Gastrocnemius medialis (tissue), 4 donors: Measurements from ENCODE around the gene MMP24OS. TPM values are rescaled to one million over a fixed set of nuclear protein-coding genes. Genes with fewer than 3 reads are reported as not detected.
"Not testable (repeated sequence)": the region's sequence is repeated elsewhere in the genome, so short reads cannot be mapped to it uniquely, and the experiment has no call there.

Experiments
- ATAC-seq, 2 donors: fragments of 150-250 bp; one replicate each; pipeline ENCODE4 v1.9.1; 2016
- DNase-seq, 2 donors: peaks; one replicate each; pipeline ENCODE4 v3.0.0-alpha.2; 2019
- H3K27ac ChIP-seq, 4 donors: fragments of 200-600 bp; sonication (generic); 1 replicate in 1 of 4; 2 replicates in 3 of 4; pipeline ENCODE4 v1.5.1; 2016 to 2018; ENCODE audit warnings: mild to moderate bottlenecking in 2 of 4, moderate library complexity in 1 of 4
- H3K27me3 ChIP-seq, 3 donors: fragments of 200-600 bp; sonication (generic) in 2 of 3; 1 replicate in 1 of 3; 2 replicates in 2 of 3; pipeline versions ENCODE4 v1.5.1 to v1.6.0; 2016 to 2019; ENCODE audit warnings: mild to moderate bottlenecking in 1 of 3, moderate library complexity in 1 of 3
- H3K36me3 ChIP-seq, 2 donors: fragments of 200-600 bp; sonication (generic) in 1 of 2; one replicate each; pipeline ENCODE4 v1.5.1; 2017 to 2018
- H3K4me1 ChIP-seq, 2 donors: fragments of 200-600 bp; sonication (generic) in 1 of 2; one replicate each; pipeline ENCODE4 v1.5.1; 2016 to 2017; ENCODE audit warnings: mild to moderate bottlenecking in 2 of 2
- H3K4me3 ChIP-seq, 4 donors: fragments of 200-600 bp; sonication (generic) in 3 of 4; 1 replicate in 1 of 4; 2 replicates in 3 of 4; pipeline ENCODE4 v1.5.1; 2016 to 2019; ENCODE audit warnings: mild to moderate bottlenecking in 2 of 4
- H3K9me3 ChIP-seq, 3 donors: fragments of 200-600 bp; sonication (generic) in 2 of 3; 1 replicate in 1 of 3; 2 replicates in 2 of 3; pipeline ENCODE4 v1.5.1; 2016 to 2019
- POLR2A ChIP-seq, 2 donors: fragments of 450-650 bp; IDR thresholded peaks; one replicate each; pipeline ENCODE4 v1.6.1; 2017; ENCODE audit warnings: antibody characterized with exemption in 2 of 2, mild to moderate bottlenecking in 2 of 2, moderate library complexity in 2 of 2
- in situ Hi-C, 4 donors: fragments of 200-750 bp; cut with MboI; loops; one replicate each; pipeline versions ENCODE4 v1.15.0 to v1.8.0; 2017; ENCODE audit warnings: low sequenced_read_pairs in 4 of 4
- intact Hi-C: fragments of 100-400 bp; cut with DNase I; formaldehyde crosslinking; loops from one replicate; pipeline ENCODE4 v1.15.1; 2023; ENCODE audit warnings: low total_unique reads
- total RNA-seq, 4 donors: library from RNA; depleted of rRNA; stranded (reverse); fragments of >200 nt; gene quantifications; one replicate each; pipeline versions ENCODE4 v1.1.0 to v1.2.3, GENCODE V29; 2016
- TF ChIP-seq, protein P1 (sequence below), 5 experiments: fragments of 450-650 bp in 3 of 5; fragments of 200-600 bp in 2 of 5; sonication (generic) in 2 of 5; IDR thresholded peaks in 4 of 5; conservative IDR thresholded peaks in 1 of 5; 1 replicate in 4 of 5; 2 replicates in 1 of 5; pipeline ENCODE4 v1.5.1; 2016 to 2019; ENCODE audit warnings: antibody characterized with exemption in 5 of 5, mild to moderate bottlenecking in 3 of 5, moderate library complexity in 3 of 5

Gene MMP24OS
- total RNA-seq, 4 donors from 2014 or later, result 3.8 to 18.4 (median 12.4) TPM

- peaks cover 0 to 2% of the 10 kb centered on the region in 2 donors for H3K36me3 ChIP-seq
- ATAC-seq (no peak), DNase-seq (no peak)
- peaks cover 11 to 20% of the 10 kb centered on the region in 2 donors for H3K4me1 ChIP-seq
- H3K4me3 ChIP-seq, result no peak overlapping the region
- no peaks in the 10 kb centered on the region for H3K9me3 ChIP-seq
- TF ChIP-seq, protein P1, sequence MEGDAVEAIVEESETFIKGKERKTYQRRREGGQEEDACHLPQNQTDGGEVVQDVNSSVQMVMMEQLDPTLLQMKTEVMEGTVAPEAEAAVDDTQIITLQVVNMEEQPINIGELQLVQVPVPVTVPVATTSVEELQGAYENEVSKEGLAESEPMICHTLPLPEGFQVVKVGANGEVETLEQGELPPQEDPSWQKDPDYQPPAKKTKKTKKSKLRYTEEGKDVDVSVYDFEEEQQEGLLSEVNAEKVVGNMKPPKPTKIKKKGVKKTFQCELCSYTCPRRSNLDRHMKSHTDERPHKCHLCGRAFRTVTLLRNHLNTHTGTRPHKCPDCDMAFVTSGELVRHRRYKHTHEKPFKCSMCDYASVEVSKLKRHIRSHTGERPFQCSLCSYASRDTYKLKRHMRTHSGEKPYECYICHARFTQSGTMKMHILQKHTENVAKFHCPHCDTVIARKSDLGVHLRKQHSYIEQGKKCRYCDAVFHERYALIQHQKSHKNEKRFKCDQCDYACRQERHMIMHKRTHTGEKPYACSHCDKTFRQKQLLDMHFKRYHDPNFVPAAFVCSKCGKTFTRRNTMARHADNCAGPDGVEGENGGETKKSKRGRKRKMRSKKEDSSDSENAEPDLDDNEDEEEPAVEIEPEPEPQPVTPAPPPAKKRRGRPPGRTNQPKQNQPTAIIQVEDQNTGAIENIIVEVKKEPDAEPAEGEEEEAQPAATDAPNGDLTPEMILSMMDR (IDR thresholded peaks at IDR 0.05 in 4 of 5, conservative IDR thresholded peaks at IDR 0.05 in 1 of 5), result no peak
- no peak for TF ChIP-seq POLR2A (IDR thresholded peaks at IDR 0.05)
- intact Hi-C loops (no loop called here), in situ Hi-C loops (no loop called here)
- peak overlapping the region; percentile 58 to 72 (median 70) for H3K27ac ChIP-seq
- no peaks in the 10 kb centered on the region for H3K27me3 ChIP-seq
These were observed 39.7 kb upstream of the MMP24OS start for GRCh38 chr20:35317416-35318210.

GRCh38 chr20:35316086-35316485, 38.2 kb upstream of the MMP24OS start:
- intact Hi-C loops (no loop called here), in situ Hi-C loops (no loop called here)
- Histone ChIP-seq H3K9me3 (no peaks in the 10 kb centered on the region), H3K4me1 (peaks cover 11 to 20% of the 10 kb centered on the region in 2 donors), H3K27ac (no peak overlapping the region), H3K27me3 (no peaks in the 10 kb centered on the region), H3K36me3 (peaks cover 0 to 7% of the 10 kb centered on the region in 2 donors), H3K4me3 (no peak overlapping the region)
- TF ChIP-seq POLR2A (IDR thresholded peaks at IDR 0.05), result no peak
- TF ChIP-seq, protein P1 (IDR thresholded peaks at IDR 0.05 in 4 of 5, conservative IDR thresholded peaks at IDR 0.05 in 1 of 5), result no peak
- ATAC-seq, result no peak
- DNase-seq, result no peak

DNA sequence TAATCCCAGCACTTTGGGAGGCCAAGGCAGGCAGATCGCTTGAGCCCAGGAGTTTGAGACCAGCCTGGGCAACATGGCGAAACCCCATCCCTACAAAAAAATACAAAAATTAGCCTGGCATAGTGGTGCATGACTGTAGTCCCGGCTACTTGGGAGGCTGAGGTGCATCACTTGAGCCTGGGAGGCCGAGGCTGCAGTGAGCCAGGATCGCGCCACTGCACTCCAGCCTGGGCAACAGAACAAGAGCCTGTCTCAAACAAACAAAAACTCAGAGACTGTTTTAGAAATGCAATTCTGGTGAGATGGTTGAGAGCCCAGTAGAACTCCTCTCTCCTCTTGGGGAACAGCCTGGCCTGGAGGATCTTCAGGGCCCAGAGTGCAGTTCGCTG, 37.7 kb upstream of the MMP24OS start:
- H3K27me3 ChIP-seq, in situ Hi-C loops, intact Hi-C loops, H3K4me3 ChIP-seq, ATAC-seq, H3K9me3 ChIP-seq, DNase-seq, H3K27ac ChIP-seq, H3K36me3 ChIP-seq: not testable (repeated sequence)
- H3K4me1 ChIP-seq, result peaks cover 11 to 20% of the 10 kb centered on the region in 2 donors

GRCh38 chr20:35314816-35315631, 37.1 kb upstream of the MMP24OS start:
- DNase-seq, result no peak
- Histone ChIP-seq H3K27me3 (no peaks in the 10 kb centered on the region), H3K27ac (no peak overlapping the region), H3K9me3 (no peaks in the 10 kb centered on the region), H3K4me3 (no peak overlapping the region), H3K36me3 (peaks cover 0 to 7% of the 10 kb centered on the region in 2 donors), H3K4me1 (peaks cover 11 to 20% of the 10 kb centered on the region in 2 donors)
- TF ChIP-seq POLR2A (IDR thresholded peaks at IDR 0.05), result no peak
- TF ChIP-seq, protein P1 (IDR thresholded peaks at IDR 0.05 in 4 of 5, conservative IDR thresholded peaks at IDR 0.05 in 1 of 5), result no peak
- in situ Hi-C loops, result no loop called here
- ATAC-seq, result no peak
- intact Hi-C loops, result no loop called here

GRCh38 chr20:35312318-35312717, 34.4 kb upstream of the MMP24OS start:
- TF ChIP-seq POLR2A (IDR thresholded peaks at IDR 0.05), result no peak
- TF ChIP-seq, protein P1 (IDR thresholded peaks at IDR 0.05 in 4 of 5, conservative IDR thresholded peaks at IDR 0.05 in 1 of 5), result no peak
- intact Hi-C loops (no loop called here), in situ Hi-C loops (no loop called here)
- Histone ChIP-seq H3K27ac (no peak overlapping the region), H3K9me3 (no peaks in the 10 kb centered on the region), H3K4me1 (peaks cover 6 to 16% of the 10 kb centered on the region in 2 donors), H3K4me3 (no peak overlapping the region), H3K36me3 (peaks cover 0 to 7% of the 10 kb centered on the region in 2 donors), H3K27me3 (no peaks in the 10 kb centered on the region)
- DNase-seq, result no peak
- ATAC-seq, result no peak
